ENCODE measurements around the gene TSNAX.
"Not testable (repeated sequence)": the region's sequence is repeated elsewhere in the genome, so short reads cannot be mapped to it uniquely, and the experiment has no call there.

Gene TSNAX

GRCh38 chr1:231558708-231559185 lies 30.3 kb downstream of the TSNAX start:
- DNase-seq (ENCODE audit: low read depth in 2 of 3, low spot score in 1 of 3) = no peak

- no peak for DNase-seq (ENCODE audit: low read depth in 2 of 3, low spot score in 1 of 3)
These were observed 33.3 kb downstream of the TSNAX start for GRCh38 chr1:231561647-231562383.

GRCh38 chr1:231563247-231563646 lies 34.8 kb downstream of the TSNAX start:
- no peak for DNase-seq (ENCODE audit: low read depth in 2 of 3, low spot score in 1 of 3)

- DNase-seq (ENCODE audit: low read depth in 2 of 3, low spot score in 1 of 3) = no peak
These were observed 35.9 kb downstream of the TSNAX start for GRCh38 chr1:231564373-231564772.

GRCh38 chr1:231566496-231566895 lies 38.0 kb downstream of the TSNAX start:
- DNase-seq (ENCODE audit: low read depth in 2 of 3, low spot score in 1 of 3) = no peak

GRCh38 chr1:231570262-231570661 lies 41.8 kb downstream of the TSNAX start:
- not testable (repeated sequence) for DNase-seq (ENCODE audit: low read depth in 2 of 3, low spot score in 1 of 3)

- DNase-seq (ENCODE audit: low read depth in 2 of 3, low spot score in 1 of 3) = no peak
These were observed 43.4 kb downstream of the TSNAX start for GRCh38 chr1:231571904-231572303.

- no peak for DNase-seq (ENCODE audit: low read depth in 2 of 3, low spot score in 1 of 3)
These were observed 47.0 kb downstream of the TSNAX start for GRCh38 chr1:231575472-231575871.

GRCh38 chr1:231576804-231577718 lies 48.6 kb downstream of the TSNAX start:
- no peak for DNase-seq (ENCODE audit: low read depth in 2 of 3, low spot score in 1 of 3)

- no peak for DNase-seq (ENCODE audit: low read depth in 2 of 3, low spot score in 1 of 3)
These were observed 52.4 kb downstream of the TSNAX start for GRCh38 chr1:231580874-231581273.

GRCh38 chr1:231581859-231582258 lies 53.4 kb downstream of the TSNAX start:
- no peak for DNase-seq (ENCODE audit: low read depth in 2 of 3, low spot score in 1 of 3)

- no peak for DNase-seq (ENCODE audit: low read depth in 2 of 3, low spot score in 1 of 3)
These were observed 54.9 kb downstream of the TSNAX start for GRCh38 chr1:231583376-231583775.

- DNase-seq (ENCODE audit: low read depth in 2 of 3, low spot score in 1 of 3) = no peak
These were observed 55.6 kb downstream of the TSNAX start for GRCh38 chr1:231584117-231584516.

- no peak for DNase-seq (ENCODE audit: low read depth in 2 of 3, low spot score in 1 of 3)
These were observed 56.5 kb downstream of the TSNAX start for GRCh38 chr1:231584921-231585320.

- DNase-seq (ENCODE audit: low read depth in 2 of 3, low spot score in 1 of 3) = peak in 2 of 3 donors; percentile 15 to 34
These were observed 62.2 kb downstream of the TSNAX start for GRCh38 chr1:231590453-231591198.

GRCh38 chr1:231591466-231591865 lies 63.0 kb downstream of the TSNAX start:
- DNase-seq (ENCODE audit: low read depth in 2 of 3, low spot score in 1 of 3) = no peak

- DNase-seq (ENCODE audit: low read depth in 2 of 3, low spot score in 1 of 3) = no peak
These were observed 64.3 kb downstream of the TSNAX start for GRCh38 chr1:231592809-231593208.

- DNase-seq (ENCODE audit: low read depth in 2 of 3, low spot score in 1 of 3) = not testable (repeated sequence)
These were observed 64.8 kb downstream of the TSNAX start for GRCh38 chr1:231593264-231593663.

GRCh38 chr1:231594123-231594522 lies 65.7 kb downstream of the TSNAX start:
- no peak for DNase-seq (ENCODE audit: low read depth in 2 of 3, low spot score in 1 of 3)

- no peak for DNase-seq (ENCODE audit: low read depth in 2 of 3, low spot score in 1 of 3)
These were observed 66.3 kb downstream of the TSNAX start for GRCh38 chr1:231594749-231595148.

- no peak for DNase-seq (ENCODE audit: low read depth in 2 of 3, low spot score in 1 of 3)
These were observed 67.9 kb downstream of the TSNAX start for GRCh38 chr1:231596337-231596791.
